BLaER1 (cell line): ENCODE data around the gene CTNNA2.

ENCODE experiments used
- H3K27ac ChIP-seq: shearing (Covaris generic); formaldehyde crosslinking; 2 replicates; pipeline ENCODE4 v1.8.1; 2022
- H3K27me3 ChIP-seq: shearing (Covaris generic); formaldehyde crosslinking; 2 replicates; pipeline ENCODE4 v1.8.1; 2022
- H3K36me3 ChIP-seq: shearing (Covaris generic); formaldehyde crosslinking; 2 replicates; pipeline ENCODE4 v1.8.1; 2022
- H3K4me1 ChIP-seq: shearing (Covaris generic); formaldehyde crosslinking; 2 replicates; pipeline ENCODE4 v1.8.1; 2022
- H3K4me2 ChIP-seq: shearing (Covaris generic); formaldehyde crosslinking; 2 replicates; pipeline ENCODE4 v1.8.1; 2022
- H3K4me3 ChIP-seq: shearing (Covaris generic); formaldehyde crosslinking; 2 replicates; pipeline ENCODE4 v1.8.1; 2022
- H3K9ac ChIP-seq: shearing (Covaris generic); formaldehyde crosslinking; 2 replicates; pipeline ENCODE4 v1.8.1; 2022
- H3K9me3 ChIP-seq: shearing (Covaris generic); formaldehyde crosslinking; 2 replicates; pipeline ENCODE4 v1.8.1; 2022
- H4K20me1 ChIP-seq: shearing (Covaris generic); formaldehyde crosslinking; 2 replicates; pipeline ENCODE4 v1.8.1; 2022
- Cebpa-rat ChIP-seq: shearing (Covaris generic); IDR thresholded peaks from 2 replicates; pipeline ENCODE4 v1.8.1; 2022

The CTNNA2 gene

GRCh38 chr2:79935771-79936657 lies 423.2 kb downstream of the CTNNA2 start:
- H3K4me2 ChIP-seq, result peak overlapping the region; percentile 33
- H3K4me3 ChIP-seq, result no peak overlapping the region
- H3K9me3 ChIP-seq, result no peaks in the 10 kb centered on the region
- H3K4me1 ChIP-seq, result peaks cover 5% of the 10 kb centered on the region; the same call in 1 of the 2 replicates
- no peak overlapping the region for H3K9ac ChIP-seq
- no peaks in the 10 kb centered on the region for H3K36me3 ChIP-seq
- H3K27ac ChIP-seq, result no peak overlapping the region
- H4K20me1 ChIP-seq, result no peaks in the 10 kb centered on the region
- peak; percentile 75; the same call in 1 of the 2 replicates for TF ChIP-seq Cebpa-rat
- H3K27me3 ChIP-seq, result no peaks in the 10 kb centered on the region

DNA sequence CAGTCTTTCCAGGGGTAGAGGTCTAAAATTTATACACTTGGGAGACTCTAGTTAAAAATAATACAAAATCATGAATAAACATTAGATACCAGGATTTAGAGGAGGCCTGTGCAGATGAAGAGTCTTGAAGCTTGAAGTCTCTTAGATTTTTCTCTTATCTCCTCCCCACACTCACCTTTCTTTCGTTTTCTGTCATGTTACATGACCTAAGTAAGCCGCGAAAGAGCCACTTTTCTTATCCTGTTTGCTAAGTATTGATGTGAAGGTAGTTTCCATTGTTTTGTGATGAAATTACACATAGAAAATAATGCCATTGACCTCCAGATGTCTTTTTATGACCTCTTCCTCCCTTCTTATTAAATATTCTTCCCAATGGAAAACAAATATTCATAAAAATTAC lies 423.9 kb downstream of the CTNNA2 start:
- Histone ChIP-seq H3K9me3 (no peaks in the 10 kb centered on the region), H3K4me2 (no peak overlapping the region), H3K27me3 (no peaks in the 10 kb centered on the region), H3K9ac (no peak overlapping the region), H3K4me3 (no peak overlapping the region), H3K4me1 (peaks cover 5% of the 10 kb centered on the region; the same call in 1 of the 2 replicates), H3K27ac (no peak overlapping the region), H3K36me3 (no peaks in the 10 kb centered on the region), H4K20me1 (no peaks in the 10 kb centered on the region)
- no peak for TF ChIP-seq Cebpa-rat

DNA sequence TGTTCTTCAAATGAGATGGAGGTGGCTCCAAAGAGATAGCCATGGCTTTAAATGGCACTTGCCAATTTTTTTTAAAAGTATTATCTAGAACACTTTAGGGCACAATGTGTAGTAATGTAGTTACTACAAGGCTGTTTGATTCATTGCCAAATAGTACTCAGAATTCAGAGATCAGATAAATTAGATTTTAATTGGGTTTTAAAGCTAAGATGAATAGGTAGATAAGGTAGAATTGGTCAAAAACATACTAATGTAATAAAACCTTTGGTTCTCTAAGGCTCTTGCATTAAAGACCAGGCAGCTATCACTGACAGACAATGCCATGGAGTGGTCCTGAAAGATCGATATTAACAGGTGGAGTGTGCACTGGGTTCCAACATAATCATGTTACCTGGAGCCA lies 425.8 kb downstream of the CTNNA2 start:
- no peak for TF ChIP-seq Cebpa-rat

DNA sequence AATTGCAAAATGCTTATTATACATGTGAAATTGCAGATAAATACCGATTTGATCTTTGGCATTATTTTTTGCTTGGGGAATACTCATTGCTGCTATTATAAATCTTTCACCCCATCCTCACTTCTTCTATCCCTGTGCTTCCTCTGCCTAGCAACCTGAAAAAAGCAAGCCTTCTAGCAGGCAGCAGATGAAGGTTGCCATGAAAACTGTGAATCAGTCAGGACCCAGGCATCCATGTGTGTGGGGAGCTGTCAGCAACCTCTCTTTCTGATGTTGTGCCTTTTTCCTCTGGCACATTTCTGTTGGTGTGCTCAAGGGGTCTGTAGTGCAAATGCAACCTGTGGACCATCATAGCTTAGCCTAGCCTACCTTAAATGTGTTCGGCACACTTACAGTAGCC lies 427.5 kb downstream of the CTNNA2 start:
- Histone ChIP-seq H3K27ac (no peak overlapping the region), H3K36me3 (no peaks in the 10 kb centered on the region), H4K20me1 (no peaks in the 10 kb centered on the region), H3K4me3 (no peak overlapping the region), H3K9me3 (no peaks in the 10 kb centered on the region), H3K4me1 (peaks cover 5% of the 10 kb centered on the region; the same call in 1 of the 2 replicates), H3K4me2 (no peak overlapping the region), H3K9ac (no peak overlapping the region), H3K27me3 (no peaks in the 10 kb centered on the region)
- no peak for TF ChIP-seq Cebpa-rat

More for the DNA sequence above, 425.8 kb downstream of the CTNNA2 start:
- Histone ChIP-seq H3K9ac (no peak overlapping the region), H3K27ac (no peak overlapping the region), H4K20me1 (no peaks in the 10 kb centered on the region), H3K4me2 (no peak overlapping the region), H3K4me1 (peaks cover 5% of the 10 kb centered on the region; the same call in 1 of the 2 replicates), H3K36me3 (no peaks in the 10 kb centered on the region), H3K9me3 (no peaks in the 10 kb centered on the region), H3K27me3 (no peaks in the 10 kb centered on the region), H3K4me3 (no peak overlapping the region)

GRCh38 chr2:79941179-79941578 lies 428.3 kb downstream of the CTNNA2 start:
- TF ChIP-seq Cebpa-rat, result no peak
- Histone ChIP-seq H3K4me1 (peaks cover 2% of the 10 kb centered on the region; the same call in 1 of the 2 replicates), H3K4me2 (no peak overlapping the region), H3K9ac (no peak overlapping the region), H3K9me3 (no peaks in the 10 kb centered on the region), H3K36me3 (no peaks in the 10 kb centered on the region), H3K27me3 (no peaks in the 10 kb centered on the region), H3K4me3 (no peak overlapping the region), H3K27ac (no peak overlapping the region), H4K20me1 (no peaks in the 10 kb centered on the region)

DNA sequence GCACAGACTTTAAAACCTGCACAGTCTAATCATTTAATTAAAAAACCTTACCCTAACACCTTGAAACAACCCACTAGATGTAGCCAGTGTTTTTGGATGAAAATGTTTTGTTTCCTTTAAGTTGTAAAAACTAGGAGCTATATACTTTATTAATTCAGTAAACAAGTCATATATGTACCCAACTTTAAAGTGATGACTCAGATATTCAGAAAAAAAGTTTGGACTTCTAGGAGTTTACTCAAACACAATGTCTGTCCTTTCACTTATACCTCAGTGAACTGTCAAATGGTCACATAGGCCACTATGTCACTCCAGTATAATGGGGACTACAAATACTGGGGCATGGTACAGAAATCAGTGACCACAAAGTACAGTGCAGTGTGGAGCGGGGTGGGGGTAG lies 431.4 kb downstream of the CTNNA2 start:
- H3K4me2 ChIP-seq, result no peak overlapping the region
- no peaks in the 10 kb centered on the region for H3K27me3 ChIP-seq
- no peaks in the 10 kb centered on the region for H3K36me3 ChIP-seq
- H3K4me1 ChIP-seq, result no peaks in the 10 kb centered on the region
- no peaks in the 10 kb centered on the region for H3K9me3 ChIP-seq
- no peak overlapping the region for H3K4me3 ChIP-seq
- no peak for TF ChIP-seq Cebpa-rat
- H3K9ac ChIP-seq, result no peak overlapping the region
- H4K20me1 ChIP-seq, result no peaks in the 10 kb centered on the region
- no peak overlapping the region for H3K27ac ChIP-seq

GRCh38 chr2:79945653-79946445 lies 433.0 kb downstream of the CTNNA2 start:
- Histone ChIP-seq H3K9me3 (no peaks in the 10 kb centered on the region), H3K4me1 (no peaks in the 10 kb centered on the region)

GRCh38 chr2:79947751-79948150 lies 434.9 kb downstream of the CTNNA2 start:
- H3K36me3 ChIP-seq, result no peaks in the 10 kb centered on the region
- no peak overlapping the region for H3K4me3 ChIP-seq
- no peak overlapping the region for H3K4me2 ChIP-seq
- H3K9ac ChIP-seq, result no peak overlapping the region
- no peak overlapping the region for H3K27ac ChIP-seq
- no peaks in the 10 kb centered on the region for H3K27me3 ChIP-seq
- no peaks in the 10 kb centered on the region for H3K4me1 ChIP-seq
- no peaks in the 10 kb centered on the region for H4K20me1 ChIP-seq
- no peak for TF ChIP-seq Cebpa-rat
- no peaks in the 10 kb centered on the region for H3K9me3 ChIP-seq

More at GRCh38 chr2:79945653-79946445, 433.0 kb downstream of the CTNNA2 start:
- Histone ChIP-seq H4K20me1 (no peaks in the 10 kb centered on the region), H3K4me2 (no peak overlapping the region), H3K27ac (no peak overlapping the region), H3K36me3 (no peaks in the 10 kb centered on the region), H3K27me3 (no peaks in the 10 kb centered on the region), H3K4me3 (no peak overlapping the region), H3K9ac (no peak overlapping the region)
- TF ChIP-seq Cebpa-rat, result no peak

DNA sequence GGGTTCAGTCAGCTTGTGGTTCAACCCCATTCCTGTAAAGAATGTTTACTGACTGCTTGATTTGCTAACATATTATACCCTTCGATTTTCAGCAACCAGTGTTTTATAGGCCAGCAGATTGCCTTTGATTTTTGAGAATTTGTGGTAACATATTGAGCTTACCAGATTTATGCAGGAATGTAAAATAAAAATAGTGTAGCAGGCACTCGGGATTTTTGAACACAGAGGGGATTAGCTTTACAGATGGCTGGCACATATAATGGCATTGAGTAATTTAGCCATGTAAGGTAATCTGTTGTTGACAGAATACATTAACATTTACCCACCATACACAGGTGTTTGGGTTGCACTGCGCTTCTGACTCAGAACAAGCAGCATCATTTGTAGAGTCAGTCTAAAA lies 437.7 kb downstream of the CTNNA2 start:
- Histone ChIP-seq H3K9me3 (no peaks in the 10 kb centered on the region), H3K4me2 (no peak overlapping the region), H4K20me1 (no peaks in the 10 kb centered on the region), H3K27ac (no peak overlapping the region), H3K4me1 (no peaks in the 10 kb centered on the region), H3K9ac (no peak overlapping the region), H3K27me3 (no peaks in the 10 kb centered on the region), H3K36me3 (no peaks in the 10 kb centered on the region), H3K4me3 (no peak overlapping the region)
- no peak for TF ChIP-seq Cebpa-rat

GRCh38 chr2:79952616-79953015 lies 439.8 kb downstream of the CTNNA2 start:
- H3K27ac ChIP-seq, result no peak overlapping the region
- no peaks in the 10 kb centered on the region for H3K4me1 ChIP-seq
- H3K36me3 ChIP-seq, result no peaks in the 10 kb centered on the region
- no peak overlapping the region for H3K4me2 ChIP-seq
- no peak for TF ChIP-seq Cebpa-rat
- no peaks in the 10 kb centered on the region for H3K27me3 ChIP-seq
- no peaks in the 10 kb centered on the region for H4K20me1 ChIP-seq
- H3K9ac ChIP-seq, result no peak overlapping the region
- no peaks in the 10 kb centered on the region for H3K9me3 ChIP-seq
- no peak overlapping the region for H3K4me3 ChIP-seq
